ENCODE data around the gene LIN37. TPM values are rescaled to one million over a fixed set of nuclear protein-coding genes. Genes with fewer than 3 reads are reported as not detected.

Gene LIN37
- total and polyA plus RNA-seq, 2 donors (not counting 3 experiments of a cell fraction or from before 2014, with no cell fraction given) = 11.3 to 21.4 TPM

DNA sequence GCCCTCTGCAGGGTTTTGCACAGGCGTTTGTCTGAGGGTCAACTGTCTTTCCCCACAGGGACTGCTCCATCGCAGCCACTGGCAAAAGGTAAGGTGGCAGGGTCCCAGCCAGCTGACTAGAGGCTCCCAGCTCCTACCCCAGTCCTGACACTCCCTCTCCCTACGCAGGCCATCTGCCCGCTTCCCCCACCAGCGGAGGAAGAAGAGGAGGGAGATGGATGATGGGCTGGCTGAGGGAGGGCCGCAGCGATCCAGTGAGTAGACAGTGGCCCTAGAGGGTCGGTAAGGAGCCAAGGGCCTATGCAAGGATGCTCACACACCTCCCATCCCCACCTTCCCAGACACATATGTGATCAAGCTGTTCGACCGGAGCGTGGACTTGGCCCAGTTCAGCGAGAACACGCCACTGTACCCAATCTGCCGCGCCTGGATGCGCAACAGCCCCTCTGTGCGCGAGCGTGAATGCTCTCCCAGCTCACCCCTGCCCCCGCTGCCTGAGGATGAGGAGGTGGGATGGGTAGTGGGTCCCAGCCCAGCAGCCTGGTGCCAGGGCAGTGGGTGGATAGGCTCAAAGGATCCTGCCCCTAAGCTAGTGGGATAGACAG, 4.5 kb downstream of the LIN37 start:
- dilution Hi-C loops (cut with MboI; ENCODE audit: extremely low pct_ligation_motif_present, low sequenced_read_pairs) = no loop called here

More for the DNA sequence above, 4.5 kb downstream of the LIN37 start:
- H3K4me1 ChIP-seq (ENCODE audit: control insufficient read depth, extremely low read depth, insufficient read depth, low read length) = peaks cover 20% of the 10 kb centered on the region
- no peaks in the 10 kb centered on the region for H3K9me3 ChIP-seq (replicated peaks; ENCODE audit: control insufficient read depth, insufficient read depth, low read length)
- no peak overlapping the region for H3K27ac ChIP-seq (ENCODE audit: insufficient read depth, low read depth, low read length)
- H3K36me3 ChIP-seq (ENCODE audit: control insufficient read depth in 2 of 2, extremely low read depth in 1 of 2, insufficient read depth in 2 of 2, low read length in 2 of 2) = peaks cover 0 to 13% of the 10 kb centered on the region in 2 experiments
- H3K79me2 ChIP-seq (ENCODE audit: control insufficient read depth, insufficient read depth, low read length) = peaks cover 12% of the 10 kb centered on the region
- no peaks in the 10 kb centered on the region for H4K20me1 ChIP-seq (replicated peaks; ENCODE audit: control insufficient read depth, extremely low read depth, insufficient read depth, low read length)
- no peak overlapping the region for H3K4me2 ChIP-seq (ENCODE audit: insufficient read depth, low read length)
- H3K27me3 ChIP-seq (ENCODE audit: control insufficient read depth in 2 of 2, insufficient read depth in 2 of 2, low read length in 2 of 2) = no peaks in the 10 kb centered on the region
- H2AFZ ChIP-seq (ENCODE audit: low read depth, low read length) = no peak overlapping the region
- POLR2A ChIA-PET = no interaction called here
- BruUV-seq (replicated peaks) = no TSS peak
- TF ChIP-seq, protein P1, sequence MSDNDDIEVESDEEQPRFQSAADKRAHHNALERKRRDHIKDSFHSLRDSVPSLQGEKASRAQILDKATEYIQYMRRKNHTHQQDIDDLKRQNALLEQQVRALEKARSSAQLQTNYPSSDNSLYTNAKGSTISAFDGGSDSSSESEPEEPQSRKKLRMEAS (IDR thresholded peaks at IDR 0.05; ENCODE audit: insufficient read depth, insufficient read length) = no peak
- no peak for TF ChIP-seq POLR2AphosphoS5 (IDR thresholded peaks at IDR 0.05; ENCODE audit: insufficient read depth, low read depth, low read length)
- TF ChIP-seq FOS (IDR thresholded peaks at IDR 0.05; ENCODE audit: borderline replicate concordance, insufficient read depth, low read length) = no peak
- TF ChIP-seq CTCF (IDR thresholded peaks at IDR 0.05; ENCODE audit: extremely low read depth in 1 of 2, insufficient read depth in 1 of 2, low read depth in 1 of 2, low read length in 2 of 2) = no peak
- TF ChIP-seq MYC (IDR thresholded peaks at IDR 0.05; ENCODE audit: low read depth, low read length) = no peak
- no peak for TF ChIP-seq POLR2A (IDR thresholded peaks at IDR 0.05; ENCODE audit: low read depth, low read length)
- no peak for TF ChIP-seq EZH2 (IDR thresholded peaks at IDR 0.05; ENCODE audit: borderline replicate concordance, low read depth, low read length, severe bottlenecking)
- no peak for TF ChIP-seq JUN (IDR thresholded peaks at IDR 0.05; ENCODE audit: borderline replicate concordance, insufficient read depth, insufficient read length, low read depth)
- no peak for TF ChIP-seq GATA2 (IDR thresholded peaks at IDR 0.05; ENCODE audit: insufficient read depth, insufficient read length, low read depth, low read length)
- FAIRE-seq (no peak), DNase-seq (ENCODE audit: low read depth, low spot score) (no peak)
- no peaks in the 10 kb centered on the region for H3K9me1 ChIP-seq (replicated peaks; ENCODE audit: control insufficient read depth, extremely low read depth, insufficient read depth, low read length)
- intact Hi-C loops (cut with micrococcal nuclease) = no loop called here
- CTCF ChIA-PET = no interaction called here
- no peak overlapping the region for H3K9ac ChIP-seq (replicated peaks; ENCODE audit: extremely low read depth, insufficient read depth, low read length)
- no peak overlapping the region for H3K4me3 ChIP-seq (replicated peaks in 1 of 3; ENCODE audit: insufficient read depth in 1 of 3, low read depth in 1 of 3, low read length in 3 of 3)

All from endothelial cell of umbilical vein (primary cell).